ENCODE results near the gene NADSYN1.

GRCh38 chr11:71429701-71430100, 23.3 kb upstream of the NADSYN1 start:
- TF ChIP-seq MAX (CRISPR knock-in tag; IDR thresholded peaks at IDR 0.05) (no peak), CTCF (IDR thresholded peaks at IDR 0.05) (no peak), ZBTB21 (CRISPR knock-in tag; IDR thresholded peaks at IDR 0.05; ENCODE audit: borderline replicate concordance) (no peak), CREB1 (CRISPR knock-in tag; IDR thresholded peaks at IDR 0.05) (no peak)

All from WTC11 (cell line).